Tibial nerve (tissue), 4 donors: ENCODE measurements around the gene DIS3L. TPM values are rescaled to one million over a fixed set of nuclear protein-coding genes. Genes with fewer than 3 reads are reported as not detected.
"Not testable (repeated sequence)": the region's sequence is repeated elsewhere in the genome, so short reads cannot be mapped to it uniquely, and the experiment has no call there.

Experiments
- DNase-seq, 2 donors: peaks; one replicate each; pipeline ENCODE4 v3.0.0-alpha.2; 2019; ENCODE audit warnings: low spot score in 2 of 2
- H3K27ac ChIP-seq, 4 donors: fragments of 200-600 bp; sonication (generic) in 3 of 4; one replicate each; pipeline ENCODE4 v1.5.1; 2017 to 2019; ENCODE audit warnings: mild to moderate bottlenecking in 1 of 4
- H3K27me3 ChIP-seq, 2 donors: fragments of 200-600 bp; sonication (generic) in 1 of 2; one replicate each; pipeline versions ENCODE4 v1.5.1 to v1.6.0; 2017 to 2019
- H3K36me3 ChIP-seq, 3 donors: fragments of 200-600 bp; sonication (generic); one replicate each; pipeline ENCODE4 v1.5.1; 2018 to 2019
- H3K4me1 ChIP-seq, 4 donors: fragments of 200-600 bp; sonication (generic) in 3 of 4; one replicate each; pipeline ENCODE4 v1.5.1; 2017 to 2019
- H3K4me3 ChIP-seq, 4 donors: fragments of 200-600 bp; sonication (generic) in 3 of 4; one replicate each; pipeline ENCODE4 v1.5.1; 2017 to 2019; ENCODE audit warnings: mild to moderate bottlenecking in 1 of 4, moderate library complexity in 1 of 4
- H3K9me3 ChIP-seq, 4 donors: fragments of 200-600 bp; sonication (generic) in 3 of 4; one replicate each; pipeline ENCODE4 v1.5.1; 2017 to 2019
- CTCF ChIP-seq, 5 experiments: fragments of 200-600 bp in 3 of 5; fragments of 450-650 bp in 2 of 5; sonication (generic) in 3 of 5; IDR thresholded peaks; one replicate each; pipeline ENCODE4 v1.5.1; 2016 to 2019; ENCODE audit warnings: antibody characterized with exemption in 5 of 5, mild to moderate bottlenecking in 3 of 5, moderate library complexity in 2 of 5
- EP300 ChIP-seq, 2 donors: sonication (generic); formaldehyde crosslinking; IDR thresholded peaks; one replicate each; pipeline ENCODE4 v1.6.1; 2017; ENCODE audit warnings: antibody characterized with exemption in 2 of 2, mild to moderate bottlenecking in 1 of 2
- POLR2A ChIP-seq, 2 donors: fragments of 450-650 bp; IDR thresholded peaks; one replicate each; pipeline ENCODE4 v1.6.1; 2017; ENCODE audit warnings: antibody characterized with exemption in 2 of 2, mild to moderate bottlenecking in 2 of 2, moderate library complexity in 2 of 2
- WGBS, 2 donors: methylation state at CpG; one replicate each; pipeline ENCODE4 v1.1.5; 2018; 5-methylcytosine and 5-hydroxymethylcytosine counted together
- total RNA-seq, 4 donors: library from RNA; depleted of rRNA; stranded (reverse); fragments of >200 nt; gene quantifications; one replicate each; pipeline ENCODE4 v1.1.0, GENCODE V29; 2016

Gene DIS3L
- total RNA-seq, 4 donors from 2014 or later, result 23.9 to 44.8 (median 38.3) TPM

- TF ChIP-seq CTCF (IDR thresholded peaks at IDR 0.05) (no peak), EP300 (IDR thresholded peaks at IDR 0.05) (no peak), POLR2A (IDR thresholded peaks at IDR 0.05) (no peak)
- Histone ChIP-seq H3K27ac (no peak overlapping the region), H3K4me1 (peaks cover 0 to 6% (median 0%) of the 10 kb centered on the region in 4 donors), H3K4me3 (no peak overlapping the region), H3K36me3 (peaks cover 4 to 91% (median 5%) of the 10 kb centered on the region in 3 donors), H3K9me3 (no peaks in the 10 kb centered on the region), H3K27me3 (no peaks in the 10 kb centered on the region)
- no peak for DNase-seq
- 88 to 94% methylated on average over 4 of the region's 4 CpGs for WGBS, 2 donors
These were observed 34.4 kb downstream of the DIS3L start for GRCh38 chr15:66327736-66328135.

- no peak overlapping the region for H3K27ac ChIP-seq
These were observed 35.4 kb downstream of the DIS3L start for GRCh38 chr15:66328771-66329170.

DNA sequence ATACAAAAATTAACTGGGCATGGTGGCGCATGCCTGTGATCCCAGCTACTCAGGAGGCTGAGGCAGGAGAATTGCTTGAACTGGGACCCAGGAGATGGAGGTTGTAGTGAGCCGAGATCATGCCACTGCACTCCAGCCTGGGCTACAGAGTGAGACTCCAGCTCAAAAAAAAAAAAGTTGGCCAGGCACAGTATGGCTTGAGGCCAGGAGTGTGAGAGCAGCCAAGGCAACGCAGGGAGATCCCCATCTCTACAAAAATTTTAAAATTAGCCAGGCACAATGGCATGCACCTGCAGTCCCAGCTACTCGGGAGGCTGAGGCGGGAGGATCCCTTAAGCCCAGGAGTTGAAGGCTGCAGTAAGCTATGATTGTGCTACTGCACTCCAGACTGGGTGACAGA lies 55.2 kb downstream of the DIS3L start:
- H3K9me3 ChIP-seq, H3K27ac ChIP-seq, DNase-seq, H3K27me3 ChIP-seq, H3K4me1 ChIP-seq, H3K4me3 ChIP-seq: not testable (repeated sequence)
- peaks cover 0 to 81% (median 0%) of the 10 kb centered on the region in 3 donors for H3K36me3 ChIP-seq
- 47 to 55% methylated on average over 5 of the region's 5 CpGs for WGBS, 2 donors

More at GRCh38 chr15:66328771-66329170, 35.4 kb downstream of the DIS3L start:
- Histone ChIP-seq H3K4me1 (peaks cover 0 to 2% (median 0%) of the 10 kb centered on the region in 4 donors), H3K4me3 (no peak overlapping the region), H3K9me3 (no peaks in the 10 kb centered on the region), H3K36me3 (peaks cover 4 to 91% (median 5%) of the 10 kb centered on the region in 3 donors), H3K27me3 (no peaks in the 10 kb centered on the region)
- TF ChIP-seq CTCF (IDR thresholded peaks at IDR 0.05) (no peak), EP300 (IDR thresholded peaks at IDR 0.05) (no peak), POLR2A (IDR thresholded peaks at IDR 0.05) (no peak)
- WGBS, 2 donors, result 83% methylated on average over 14 of the region's 14 CpGs
- no peak for DNase-seq

DNA sequence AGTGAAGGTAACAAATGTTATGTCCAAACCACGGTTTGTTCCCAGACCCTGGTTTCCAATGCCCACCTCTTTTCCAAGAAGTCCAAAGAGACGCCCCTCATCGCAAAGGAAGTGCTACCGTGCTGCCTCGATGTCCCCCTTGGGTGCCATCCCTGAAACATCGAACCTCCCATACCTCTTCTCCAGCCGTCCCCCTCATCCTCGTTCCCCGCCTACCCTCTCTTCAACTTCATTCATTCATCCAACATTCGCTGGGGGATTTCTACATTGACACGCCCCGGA lies 62.6 kb downstream of the DIS3L start:
- Histone ChIP-seq H3K9me3 (no peaks in the 10 kb centered on the region), H3K4me3 (peak overlapping the region; percentile 35 to 78 (median 65)), H3K4me1 (peaks cover 0 to 7% (median 0%) of the 10 kb centered on the region in 4 donors), H3K27ac (peak overlapping the region; percentile 26 to 90 (median 80)), H3K36me3 (peaks cover 0 to 18% (median 0%) of the 10 kb centered on the region in 3 donors), H3K27me3 (no peaks in the 10 kb centered on the region)
- TF ChIP-seq CTCF (IDR thresholded peaks at IDR 0.05), result no peak
- no peak for TF ChIP-seq POLR2A (IDR thresholded peaks at IDR 0.05)
- no peak for TF ChIP-seq EP300 (IDR thresholded peaks at IDR 0.05)
- 4% methylated on average over 12 of the region's 12 CpGs for WGBS, 2 donors
- no peak for DNase-seq

GRCh38 chr15:66356359-66357236 lies 63.2 kb downstream of the DIS3L start, which contains the start of gene TIPIN:
Gene TIPIN (minus strand): TSS chr15:66356685. CDS start chr15:66352947, 3,738 bp downstream.
- peaks cover 0 to 12% (median 0%) of the 10 kb centered on the region in 3 donors for H3K36me3 ChIP-seq
- peak within 1 kb of the TSS; percentile 26 to 90 (median 80) for H3K27ac ChIP-seq
- DNase-seq, result peak; percentile 91 to 94
- H3K4me1 ChIP-seq, result peaks cover 0 to 7% (median 0%) of the 10 kb centered on the region in 4 donors
- H3K27me3 ChIP-seq, result no peaks in the 10 kb centered on the region
- WGBS, 2 donors, result 6 to 8% methylated on average over 50 to 51 of the region's 51 CpGs
- TF ChIP-seq CTCF (IDR thresholded peaks at IDR 0.05) (peak in 1 of 5 experiments; percentile 32), POLR2A (IDR thresholded peaks at IDR 0.05) (peak in 1 of 2 donors; percentile 52), EP300 (IDR thresholded peaks at IDR 0.05) (peak; percentile 10 to 55)
- no peaks in the 10 kb centered on the region for H3K9me3 ChIP-seq
- H3K4me3 ChIP-seq, result peak within 1 kb of the TSS; percentile 35 to 78 (median 65)
